GM12874 (cell line): Measurements from ENCODE around the gene PHOX2A.

ENCODE experiments used
- CTCF ChIP-seq: IDR thresholded peaks from 2 replicates; pipeline ENCODE4 v1.5.1; 2011; ENCODE audit warnings: low read depth, mild to moderate bottlenecking, control low read depth, low read length, moderate library complexity; ENCODE audit not compliant: insufficient read depth

Gene PHOX2A

GRCh38 chr11:72191961-72192381 is 52.0 kb downstream of the PHOX2A start, which contains the start of gene FOLR1:
FOLR1 (plus strand) TSS chr11:72192140; CDS start chr11:72192174, 34 bp downstream.
- TF ChIP-seq CTCF, result no peak

GRCh38 chr11:72190631-72191071 is 53.3 kb downstream of the PHOX2A start:
- no peak for TF ChIP-seq CTCF

- TF ChIP-seq CTCF, result no peak
Observed at GRCh38 chr11:72189455-72190250, 54.3 kb downstream of the PHOX2A start.
